Measurements from ENCODE around the gene CHCHD10. TPM values are rescaled to one million over a fixed set of nuclear protein-coding genes. Genes with fewer than 3 reads are reported as not detected.

CHCHD10 gene
- total and polyA plus RNA-seq, 10 of the 15 experiments (the other 5 are each of a cell fraction or from before 2014, with no cell fraction given), result 13.2 to 241 (median 128) TPM

DNA sequence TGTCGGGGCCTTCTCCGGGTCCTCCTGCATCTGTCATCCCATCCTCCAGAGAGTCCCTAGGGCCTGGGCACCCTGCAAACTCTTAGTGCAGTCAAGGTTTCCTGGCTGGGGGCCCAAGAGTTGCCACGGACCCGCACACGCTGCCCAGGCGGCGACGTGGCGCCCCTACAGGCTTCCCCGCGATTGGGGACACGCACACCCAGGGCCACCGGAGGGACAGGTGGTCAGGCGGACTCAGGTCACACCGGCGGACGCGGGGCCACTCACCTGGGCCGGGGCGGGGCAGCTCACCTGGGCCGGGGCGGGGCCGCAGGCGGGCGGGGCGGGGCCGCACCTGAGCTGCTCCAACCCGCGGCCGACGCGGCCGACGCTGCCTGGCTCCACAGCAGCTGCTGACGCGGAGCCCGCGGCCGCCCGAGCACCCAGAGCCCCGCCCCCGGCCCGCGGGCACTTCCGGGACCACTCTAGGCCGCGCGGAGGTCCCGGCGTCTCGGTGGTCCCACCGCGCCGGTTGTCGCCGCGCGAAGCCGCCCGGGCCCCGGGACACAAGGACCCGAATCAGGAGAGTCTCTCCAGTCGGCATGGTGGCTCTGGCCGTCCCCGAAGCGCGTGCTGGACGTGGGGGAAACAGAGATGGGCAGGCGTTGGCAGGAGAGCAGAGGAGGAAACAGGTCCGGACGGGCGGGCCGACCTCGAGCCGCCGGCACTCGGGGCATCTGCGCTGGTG is 16.9 kb downstream of the CHCHD10 start, which contains the start of gene ZNF70 (continued):
- TF ChIP-seq, protein P1, sequence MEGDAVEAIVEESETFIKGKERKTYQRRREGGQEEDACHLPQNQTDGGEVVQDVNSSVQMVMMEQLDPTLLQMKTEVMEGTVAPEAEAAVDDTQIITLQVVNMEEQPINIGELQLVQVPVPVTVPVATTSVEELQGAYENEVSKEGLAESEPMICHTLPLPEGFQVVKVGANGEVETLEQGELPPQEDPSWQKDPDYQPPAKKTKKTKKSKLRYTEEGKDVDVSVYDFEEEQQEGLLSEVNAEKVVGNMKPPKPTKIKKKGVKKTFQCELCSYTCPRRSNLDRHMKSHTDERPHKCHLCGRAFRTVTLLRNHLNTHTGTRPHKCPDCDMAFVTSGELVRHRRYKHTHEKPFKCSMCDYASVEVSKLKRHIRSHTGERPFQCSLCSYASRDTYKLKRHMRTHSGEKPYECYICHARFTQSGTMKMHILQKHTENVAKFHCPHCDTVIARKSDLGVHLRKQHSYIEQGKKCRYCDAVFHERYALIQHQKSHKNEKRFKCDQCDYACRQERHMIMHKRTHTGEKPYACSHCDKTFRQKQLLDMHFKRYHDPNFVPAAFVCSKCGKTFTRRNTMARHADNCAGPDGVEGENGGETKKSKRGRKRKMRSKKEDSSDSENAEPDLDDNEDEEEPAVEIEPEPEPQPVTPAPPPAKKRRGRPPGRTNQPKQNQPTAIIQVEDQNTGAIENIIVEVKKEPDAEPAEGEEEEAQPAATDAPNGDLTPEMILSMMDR (IDR thresholded peaks at IDR 0.05 in 2 of 3, conservative IDR thresholded peaks at IDR 0.05 in 1 of 3; ENCODE audit: control insufficient read depth in 2 of 3, extremely low read depth in 1 of 3, insufficient read depth in 1 of 3, low read depth in 3 of 3, low read length in 3 of 3), result peak in 2 of 3 experiments; percentile 13 to 46; a peak in 1 of 6 replicates
- TF ChIP-seq, protein P2, sequence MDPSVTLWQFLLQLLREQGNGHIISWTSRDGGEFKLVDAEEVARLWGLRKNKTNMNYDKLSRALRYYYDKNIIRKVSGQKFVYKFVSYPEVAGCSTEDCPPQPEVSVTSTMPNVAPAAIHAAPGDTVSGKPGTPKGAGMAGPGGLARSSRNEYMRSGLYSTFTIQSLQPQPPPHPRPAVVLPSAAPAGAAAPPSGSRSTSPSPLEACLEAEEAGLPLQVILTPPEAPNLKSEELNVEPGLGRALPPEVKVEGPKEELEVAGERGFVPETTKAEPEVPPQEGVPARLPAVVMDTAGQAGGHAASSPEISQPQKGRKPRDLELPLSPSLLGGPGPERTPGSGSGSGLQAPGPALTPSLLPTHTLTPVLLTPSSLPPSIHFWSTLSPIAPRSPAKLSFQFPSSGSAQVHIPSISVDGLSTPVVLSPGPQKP (IDR thresholded peaks at IDR 0.05; ENCODE audit: low read depth, low read length), result peak; percentile 66
- TF ChIP-seq HCFC1 (IDR thresholded peaks at IDR 0.05; ENCODE audit: low read length) (peak; percentile 52), KAT2A (conservative IDR thresholded peaks at IDR 0.05; ENCODE audit: control insufficient read depth, low read depth, low read length) (no peak), SMC3 (IDR thresholded peaks at IDR 0.05; ENCODE audit: borderline replicate concordance, low read length) (no peak), CREM (IDR thresholded peaks at IDR 0.05; ENCODE audit: low read depth) (0 out of 2 replicates have a peak, but pooled peaks have one; percentile 29), ZNF207 (IDR thresholded peaks at IDR 0.05; ENCODE audit: borderline replicate concordance) (no peak), POLR2AphosphoS5 (IDR thresholded peaks at IDR 0.05; ENCODE audit: low read length) (peak; percentile 55; the same call in 1 of the 2 replicates), EGR1 (IDR thresholded peaks at IDR 0.05; ENCODE audit: borderline replicate concordance in 1 of 2, low read depth in 2 of 2, low read length in 2 of 2) (peak in 1 of 2 experiments; percentile 83; a peak in 2 of 3 replicates), CREB1 (IDR thresholded peaks at IDR 0.05; ENCODE audit: low read depth) (peak; percentile 78), POLR2AphosphoS2 (IDR thresholded peaks at IDR 0.05; ENCODE audit: low read depth, low read length) (no peak), TAF1 (IDR thresholded peaks at IDR 0.05; ENCODE audit: borderline replicate concordance, low read depth, low read length) (peak; percentile 73; the same call in 1 of the 2 replicates), TCF3 (IDR thresholded peaks at IDR 0.05; ENCODE audit: borderline replicate concordance, insufficient read depth, low read depth, low read length) (peak; percentile 56; the same call in 1 of the 2 replicates), BACH1 (IDR thresholded peaks at IDR 0.05; ENCODE audit: borderline replicate concordance) (0 out of 2 replicates have a peak, but pooled peaks have one; percentile 30), PAX5 (IDR thresholded peaks at IDR 0.05; ENCODE audit: borderline replicate concordance, low read depth, low read length) (peak; percentile 6; the same call in 1 of the 2 replicates), POLR2A (IDR thresholded peaks at IDR 0.05; ENCODE audit: low read depth, low read length) (peak; percentile 80; the same call in 1 of the 2 replicates), SMARCA5 (IDR thresholded peaks at IDR 0.05) (0 out of 2 replicates have a peak, but pooled peaks have one; percentile 10), HDAC2 (IDR thresholded peaks at IDR 0.05) (no peak), KDM1A (IDR thresholded peaks at IDR 0.05; ENCODE audit: borderline replicate concordance) (no peak), DPF2 (IDR thresholded peaks at IDR 0.05) (0 out of 2 replicates have a peak, but pooled peaks have one; percentile 46), TCF12 (IDR thresholded peaks at IDR 0.05; ENCODE audit: low read depth, low read length) (peak; percentile 62; the same call in 1 of the 2 replicates), ZSCAN29 (IDR thresholded peaks at IDR 0.05) (no peak), CHD1 (IDR thresholded peaks at IDR 0.05; ENCODE audit: low read depth, low read length) (no peak), GABPA (IDR thresholded peaks at IDR 0.05; ENCODE audit: low read depth) (peak; percentile 54; the same call in 1 of the 2 replicates), CHD4 (IDR thresholded peaks at IDR 0.05) (no peak), FOS (IDR thresholded peaks at IDR 0.05; ENCODE audit: borderline replicate concordance, extremely low read depth, insufficient read length) (no peak), NR2C1 (IDR thresholded peaks at IDR 0.05) (peak; percentile 40; the same call in 1 of the 2 replicates), RBBP5 (conservative IDR thresholded peaks at IDR 0.05) (no peak), CBX3 (IDR thresholded peaks at IDR 0.05; ENCODE audit: borderline replicate concordance, low read depth) (no peak)
- TF ChIP-seq, protein P3, sequence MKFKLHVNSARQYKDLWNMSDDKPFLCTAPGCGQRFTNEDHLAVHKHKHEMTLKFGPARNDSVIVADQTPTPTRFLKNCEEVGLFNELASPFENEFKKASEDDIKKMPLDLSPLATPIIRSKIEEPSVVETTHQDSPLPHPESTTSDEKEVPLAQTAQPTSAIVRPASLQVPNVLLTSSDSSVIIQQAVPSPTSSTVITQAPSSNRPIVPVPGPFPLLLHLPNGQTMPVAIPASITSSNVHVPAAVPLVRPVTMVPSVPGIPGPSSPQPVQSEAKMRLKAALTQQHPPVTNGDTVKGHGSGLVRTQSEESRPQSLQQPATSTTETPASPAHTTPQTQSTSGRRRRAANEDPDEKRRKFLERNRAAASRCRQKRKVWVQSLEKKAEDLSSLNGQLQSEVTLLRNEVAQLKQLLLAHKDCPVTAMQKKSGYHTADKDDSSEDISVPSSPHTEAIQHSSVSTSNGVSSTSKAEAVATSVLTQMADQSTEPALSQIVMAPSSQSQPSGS (IDR thresholded peaks at IDR 0.05; ENCODE audit: low read length), result no peak

All from GM12878 (cell line).